Measurements from ENCODE around the gene KDM6B.

KDM6B gene

GRCh38 chr17:7814969-7815368 lies 19.0 kb upstream of the KDM6B start:
- Mint-ChIP-seq H3K27me3 (peaks cover 6 to 13% of the 10 kb centered on the region in 2 donors), H3K27ac (no peak overlapping the region), H3K4me3 (no peak overlapping the region), H3K36me3 (no peaks in the 10 kb centered on the region), H3K4me1 (no peaks in the 10 kb centered on the region), H3K9me3 (no peaks in the 10 kb centered on the region)
- no peak for DNase-seq
- ATAC-seq (replicated peaks) = no peak

GRCh38 chr17:7816926-7817642 lies 16.9 kb upstream of the KDM6B start:
- ATAC-seq (replicated peaks) = no peak
- Mint-ChIP-seq H3K4me1 (no peaks in the 10 kb centered on the region), H3K9me3 (no peaks in the 10 kb centered on the region), H3K27ac (no peak overlapping the region), H3K4me3 (no peak overlapping the region), H3K36me3 (no peaks in the 10 kb centered on the region), H3K27me3 (peaks cover 6 to 17% of the 10 kb centered on the region in 2 donors)
- DNase-seq = no peak

DNA sequence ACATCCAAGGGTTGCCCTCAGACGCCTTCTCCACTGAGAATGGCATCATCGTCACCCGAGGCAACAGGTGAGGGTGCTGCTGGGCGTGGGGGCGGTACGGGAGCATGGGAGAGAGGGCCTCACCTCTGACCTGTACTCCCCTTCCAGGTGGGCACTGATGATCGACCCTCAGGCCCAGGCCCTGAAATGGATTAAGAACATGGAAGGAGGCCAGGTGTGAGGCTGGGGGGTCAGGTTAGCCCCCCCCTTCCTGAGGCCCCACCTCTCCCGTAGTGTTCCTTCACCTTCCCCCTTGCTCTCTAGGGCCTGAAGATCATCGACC lies 16.4 kb upstream of the KDM6B start:
- Mint-ChIP-seq H3K36me3 (no peaks in the 10 kb centered on the region), H3K4me3 (no peak overlapping the region), H3K27ac (no peak overlapping the region), H3K27me3 (peaks cover 6 to 17% of the 10 kb centered on the region in 2 donors), H3K4me1 (no peaks in the 10 kb centered on the region), H3K9me3 (no peaks in the 10 kb centered on the region)
- no peak for DNase-seq
- ATAC-seq (replicated peaks) = no peak

DNA sequence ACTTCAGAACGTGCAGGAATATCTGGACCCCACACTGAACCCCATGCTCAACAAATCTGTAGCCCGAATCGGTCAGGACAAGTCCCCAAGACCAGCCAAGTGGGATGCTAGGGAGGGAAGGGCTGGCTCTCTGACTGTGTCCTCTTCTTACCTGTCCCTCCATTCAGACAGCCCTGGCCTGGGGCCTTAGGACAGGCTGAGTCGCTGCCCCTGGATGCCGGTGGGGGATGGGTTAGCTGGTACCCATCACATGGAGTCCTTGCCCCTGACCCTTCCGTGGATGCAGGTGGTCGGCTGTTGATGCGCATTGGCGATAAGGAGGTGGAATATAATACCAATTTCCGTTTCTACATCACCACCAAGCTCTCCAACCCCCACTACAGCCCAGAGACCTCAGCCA lies 16.0 kb upstream of the KDM6B start:
- H3K27me3 Mint-ChIP-seq = peaks cover 6 to 17% of the 10 kb centered on the region in 2 donors

GRCh38 chr17:7818746-7819645 lies 15.0 kb upstream of the KDM6B start:
- Mint-ChIP-seq H3K36me3 (no peaks in the 10 kb centered on the region), H3K27me3 (peaks cover 11 to 24% of the 10 kb centered on the region in 2 donors), H3K4me1 (peaks cover 0 to 1% of the 10 kb centered on the region in 2 donors), H3K9me3 (no peaks in the 10 kb centered on the region), H3K4me3 (no peak overlapping the region), H3K27ac (no peak overlapping the region)
- DNase-seq (no peak), ATAC-seq (replicated peaks) (no peak)

More for the DNA sequence above, 16.0 kb upstream of the KDM6B start:
- H3K27ac Mint-ChIP-seq = no peak overlapping the region
- ATAC-seq (replicated peaks) (no peak), DNase-seq (no peak)
- no peaks in the 10 kb centered on the region for H3K4me1 Mint-ChIP-seq
- H3K36me3 Mint-ChIP-seq = no peaks in the 10 kb centered on the region
- H3K9me3 Mint-ChIP-seq = no peaks in the 10 kb centered on the region
- H3K4me3 Mint-ChIP-seq = no peak overlapping the region

DNA sequence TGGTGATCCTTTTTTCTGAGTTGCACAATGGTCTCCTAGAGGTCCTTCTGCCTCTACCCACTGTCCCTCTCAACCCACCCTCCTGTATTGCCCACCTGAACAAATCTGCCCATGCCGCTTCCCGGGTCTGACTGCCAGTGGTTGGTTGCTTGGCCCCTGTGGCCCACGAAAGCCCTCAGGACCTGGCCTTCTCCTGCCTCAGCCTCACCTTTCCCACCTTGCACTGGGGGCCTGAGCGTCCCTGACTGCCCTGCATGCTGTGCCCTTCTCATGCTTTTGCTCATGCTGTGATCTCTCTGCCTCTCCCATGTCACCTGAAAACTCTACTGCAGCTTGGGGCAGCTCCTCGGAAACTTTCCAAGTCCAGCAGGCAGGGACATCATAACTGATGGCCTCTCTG lies 13.8 kb upstream of the KDM6B start:
- H3K27ac Mint-ChIP-seq = no peak overlapping the region

GRCh38 chr17:7822126-7822525 lies 11.9 kb upstream of the KDM6B start:
- Mint-ChIP-seq H3K4me1 (peaks cover 7% of the 10 kb centered on the region in 2 donors), H3K9me3 (no peaks in the 10 kb centered on the region), H3K27ac (no peak overlapping the region), H3K36me3 (no peaks in the 10 kb centered on the region), H3K4me3 (no peak overlapping the region), H3K27me3 (peaks cover 12 to 36% of the 10 kb centered on the region in 2 donors)
- ATAC-seq (replicated peaks) (no peak), DNase-seq (no peak)

More for the DNA sequence above, 13.8 kb upstream of the KDM6B start:
- no peak for ATAC-seq (replicated peaks)
- H3K4me1 Mint-ChIP-seq = peaks cover 5% of the 10 kb centered on the region in 2 donors
- DNase-seq = no peak
- no peaks in the 10 kb centered on the region for H3K36me3 Mint-ChIP-seq
- H3K27me3 Mint-ChIP-seq = peaks cover 12 to 30% of the 10 kb centered on the region in 2 donors
- no peaks in the 10 kb centered on the region for H3K9me3 Mint-ChIP-seq
- H3K4me3 Mint-ChIP-seq = no peak overlapping the region

DNA sequence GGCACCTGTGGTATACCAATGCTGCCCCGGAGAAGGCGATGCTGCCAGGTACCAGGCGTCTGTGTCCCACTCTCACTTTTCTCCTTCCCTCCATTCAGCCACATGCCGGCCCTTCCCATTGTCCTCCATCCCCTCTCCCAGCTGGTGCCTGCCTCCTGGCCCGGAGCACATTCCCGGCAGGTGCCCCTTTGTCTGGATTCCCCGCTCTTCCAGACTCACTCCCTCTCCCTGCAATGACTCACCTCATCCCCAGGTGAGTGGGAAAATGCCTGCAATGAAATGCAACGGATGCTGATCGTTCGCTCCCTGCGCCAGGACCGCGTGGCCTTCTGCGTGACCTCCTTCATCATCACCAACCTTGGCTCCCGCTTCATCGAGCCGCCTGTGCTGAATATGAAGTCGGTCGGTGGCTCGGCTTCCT lies 10.4 kb upstream of the KDM6B start:
- H3K4me1 Mint-ChIP-seq = peaks cover 7% of the 10 kb centered on the region in 2 donors
- H3K36me3 Mint-ChIP-seq = no peaks in the 10 kb centered on the region
- H3K27ac Mint-ChIP-seq = no peak overlapping the region
- peaks cover 12 to 37% of the 10 kb centered on the region in 2 donors for H3K27me3 Mint-ChIP-seq
- DNase-seq = no peak
- no peak for ATAC-seq (replicated peaks)
- no peaks in the 10 kb centered on the region for H3K9me3 Mint-ChIP-seq
- no peak overlapping the region for H3K4me3 Mint-ChIP-seq

DNA sequence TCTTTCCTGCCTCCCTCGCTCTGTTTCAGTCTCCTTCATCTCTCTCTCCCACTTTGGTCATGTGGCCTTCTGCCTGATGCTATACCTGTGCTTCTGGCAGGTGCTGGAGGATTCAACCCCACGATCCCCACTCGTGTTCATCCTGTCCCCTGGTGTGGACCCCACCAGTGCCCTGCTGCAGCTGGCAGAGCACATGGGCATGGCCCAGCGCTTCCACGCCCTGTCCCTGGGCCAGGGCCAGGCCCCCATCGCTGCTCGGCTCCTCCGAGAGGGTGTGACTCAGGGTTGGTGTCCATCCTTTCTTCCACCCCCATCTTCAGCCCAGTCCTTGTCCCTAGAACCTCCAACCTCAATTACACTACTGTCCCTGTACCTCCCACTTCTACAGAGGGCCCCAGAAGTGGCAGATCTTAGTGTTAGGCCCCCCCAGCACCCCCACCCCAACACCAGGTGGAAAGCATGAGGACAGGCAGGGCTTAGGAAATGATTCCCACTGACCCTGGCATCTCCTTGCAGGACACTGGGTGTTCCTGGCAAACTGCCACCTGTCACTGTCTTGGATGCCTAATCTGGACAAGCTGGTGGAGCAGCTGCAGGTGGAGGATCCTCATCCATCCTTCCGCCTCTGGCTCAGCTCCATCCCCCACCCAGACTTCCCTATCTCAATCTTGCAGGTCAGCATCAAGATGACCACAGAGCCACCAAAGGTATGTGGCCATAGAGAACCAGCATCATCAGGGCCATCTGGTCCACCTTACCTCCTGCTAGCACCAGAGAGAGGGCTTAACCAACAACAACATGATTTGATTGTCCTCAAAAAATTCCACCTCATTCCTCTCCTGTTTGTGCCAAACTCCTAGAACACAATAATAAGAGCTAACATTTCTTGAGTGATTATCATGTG lies 9.7 kb upstream of the KDM6B start:
- H3K27ac Mint-ChIP-seq = no peak overlapping the region
- peaks cover 13 to 35% of the 10 kb centered on the region in 2 donors for H3K27me3 Mint-ChIP-seq

GRCh38 chr17:7825206-7825990 lies 8.6 kb upstream of the KDM6B start:
- DNase-seq = no peak
- ATAC-seq (replicated peaks) = peak; percentile 22 to 36
- no peaks in the 10 kb centered on the region for H3K36me3 Mint-ChIP-seq
- peaks cover 11 to 28% of the 10 kb centered on the region in 2 donors for H3K27me3 Mint-ChIP-seq
- no peak overlapping the region for H3K4me3 Mint-ChIP-seq
- no peak overlapping the region for H3K27ac Mint-ChIP-seq
- H3K9me3 Mint-ChIP-seq = no peaks in the 10 kb centered on the region
- H3K4me1 Mint-ChIP-seq = peaks cover 7% of the 10 kb centered on the region in 2 donors

More for the DNA sequence above, 9.7 kb upstream of the KDM6B start:
- H3K9me3 Mint-ChIP-seq = no peaks in the 10 kb centered on the region
- no peaks in the 10 kb centered on the region for H3K36me3 Mint-ChIP-seq
- H3K4me3 Mint-ChIP-seq = no peak overlapping the region
- ATAC-seq (replicated peaks) = no peak
- H3K4me1 Mint-ChIP-seq = peaks cover 7% of the 10 kb centered on the region in 2 donors
- DNase-seq = no peak

DNA sequence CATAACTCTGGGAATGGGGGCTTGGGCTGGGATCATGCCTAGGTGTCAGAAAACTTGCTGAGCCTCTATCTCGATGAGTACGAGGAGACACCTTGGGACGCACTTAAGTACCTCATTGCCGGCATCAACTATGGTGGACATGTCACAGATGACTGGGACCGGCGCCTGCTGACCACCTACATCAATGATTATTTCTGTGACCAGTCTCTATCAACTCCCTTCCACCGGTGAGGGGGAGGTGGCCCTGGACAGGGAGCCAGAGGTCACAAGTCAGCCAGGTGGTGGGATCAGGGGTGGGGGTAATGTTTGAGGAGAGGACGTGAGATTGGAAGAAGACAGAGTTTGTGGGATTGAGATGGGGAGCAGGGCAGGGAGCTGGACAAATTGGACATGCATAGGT lies 3.4 kb upstream of the KDM6B start:
- H3K9me3 Mint-ChIP-seq = peaks cover 0 to 1% of the 10 kb centered on the region in 2 donors
- no peaks in the 10 kb centered on the region for H3K36me3 Mint-ChIP-seq
- no peak overlapping the region for H3K27ac Mint-ChIP-seq
- ATAC-seq (replicated peaks) = no peak
- DNase-seq = no peak
- H3K4me1 Mint-ChIP-seq = peaks cover 9 to 19% of the 10 kb centered on the region in 2 donors
- no peak overlapping the region for H3K4me3 Mint-ChIP-seq
- H3K27me3 Mint-ChIP-seq = peaks cover 19 to 26% of the 10 kb centered on the region in 2 donors

GRCh38 chr17:7831233-7831632 lies 2.8 kb upstream of the KDM6B start:
- H3K27ac Mint-ChIP-seq = no peak overlapping the region
- no peak overlapping the region for H3K4me3 Mint-ChIP-seq
- peaks cover 19 to 26% of the 10 kb centered on the region in 2 donors for H3K27me3 Mint-ChIP-seq
- no peak for DNase-seq
- H3K36me3 Mint-ChIP-seq = no peaks in the 10 kb centered on the region
- peaks cover 0 to 1% of the 10 kb centered on the region in 2 donors for H3K9me3 Mint-ChIP-seq
- peaks cover 12 to 24% of the 10 kb centered on the region in 2 donors for H3K4me1 Mint-ChIP-seq
- ATAC-seq (replicated peaks) = no peak

- H3K27me3 Mint-ChIP-seq = peaks cover 13 to 26% of the 10 kb centered on the region in 2 donors
- DNase-seq (no peak), ATAC-seq (replicated peaks) (no peak)
- H3K36me3 Mint-ChIP-seq = no peaks in the 10 kb centered on the region
- peaks cover 24 to 36% of the 10 kb centered on the region in 2 donors for H3K4me1 Mint-ChIP-seq
- H3K4me3 Mint-ChIP-seq = no peak overlapping the region
- H3K9me3 Mint-ChIP-seq = peaks cover 0 to 1% of the 10 kb centered on the region in 2 donors
- H3K27ac Mint-ChIP-seq = no peak overlapping the region
Observed at GRCh38 chr17:7832431-7832830, 1.6 kb upstream of the KDM6B start.
